ENCODE measurements around the gene DZIP1L.
"Not testable (repeated sequence)": the region's sequence is repeated elsewhere in the genome, so short reads cannot be mapped to it uniquely, and the experiment has no call there.

DZIP1L gene

DNA sequence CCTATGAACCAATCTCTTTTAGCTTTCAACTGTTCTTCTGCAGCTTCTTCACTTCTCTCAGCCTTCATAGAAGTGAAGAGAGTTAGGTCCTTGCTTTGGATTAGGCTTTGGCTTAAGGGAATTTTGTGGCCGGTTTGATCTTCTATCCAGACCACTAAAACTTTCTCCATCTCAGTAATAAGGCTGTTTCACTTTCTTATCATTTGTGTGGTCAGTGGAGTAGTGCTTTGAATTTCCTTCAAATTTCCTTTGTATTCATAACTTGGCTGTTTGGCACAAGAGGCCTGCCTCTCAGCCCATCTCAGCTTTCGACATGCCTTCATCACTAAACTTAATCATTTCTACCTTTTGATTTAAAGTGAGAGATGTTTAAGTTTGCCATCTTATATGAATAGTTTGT is 21.7 kb downstream of the DZIP1L start:
- Histone ChIP-seq H3K27me3 (ENCODE audit: insufficient read depth, low read depth, severe bottlenecking) (no peaks in the 10 kb centered on the region), H3K4me3 (ENCODE audit: low read depth, low read length) (no peak overlapping the region), H3K27ac (no peak overlapping the region), H3K36me3 (peaks cover 82% of the 10 kb centered on the region), H3K9me3 (ENCODE audit: severe bottlenecking) (no peaks in the 10 kb centered on the region)
- TF ChIP-seq, protein P1, sequence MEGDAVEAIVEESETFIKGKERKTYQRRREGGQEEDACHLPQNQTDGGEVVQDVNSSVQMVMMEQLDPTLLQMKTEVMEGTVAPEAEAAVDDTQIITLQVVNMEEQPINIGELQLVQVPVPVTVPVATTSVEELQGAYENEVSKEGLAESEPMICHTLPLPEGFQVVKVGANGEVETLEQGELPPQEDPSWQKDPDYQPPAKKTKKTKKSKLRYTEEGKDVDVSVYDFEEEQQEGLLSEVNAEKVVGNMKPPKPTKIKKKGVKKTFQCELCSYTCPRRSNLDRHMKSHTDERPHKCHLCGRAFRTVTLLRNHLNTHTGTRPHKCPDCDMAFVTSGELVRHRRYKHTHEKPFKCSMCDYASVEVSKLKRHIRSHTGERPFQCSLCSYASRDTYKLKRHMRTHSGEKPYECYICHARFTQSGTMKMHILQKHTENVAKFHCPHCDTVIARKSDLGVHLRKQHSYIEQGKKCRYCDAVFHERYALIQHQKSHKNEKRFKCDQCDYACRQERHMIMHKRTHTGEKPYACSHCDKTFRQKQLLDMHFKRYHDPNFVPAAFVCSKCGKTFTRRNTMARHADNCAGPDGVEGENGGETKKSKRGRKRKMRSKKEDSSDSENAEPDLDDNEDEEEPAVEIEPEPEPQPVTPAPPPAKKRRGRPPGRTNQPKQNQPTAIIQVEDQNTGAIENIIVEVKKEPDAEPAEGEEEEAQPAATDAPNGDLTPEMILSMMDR (IDR thresholded peaks at IDR 0.05; ENCODE audit: low read depth, low read length), result no peak
- no peak for DNase-seq

DNA sequence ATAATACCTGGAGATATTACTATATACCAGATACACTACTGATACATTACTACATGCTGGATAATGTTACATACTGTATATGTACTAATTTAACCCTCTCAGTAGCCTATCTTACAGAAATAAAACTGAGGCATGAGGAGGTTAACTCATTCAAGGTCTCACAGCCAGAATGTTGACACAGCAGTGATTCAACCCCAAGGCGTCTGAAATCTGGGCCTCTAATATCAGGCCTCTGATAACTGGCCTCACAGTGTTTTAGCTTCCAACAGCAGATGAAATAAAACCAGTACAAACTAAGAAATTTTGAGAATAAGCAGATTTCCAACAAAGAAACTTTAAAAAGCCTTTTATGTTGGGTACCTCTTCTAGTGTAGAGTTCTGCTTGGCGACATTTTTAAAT is 23.4 kb downstream of the DZIP1L start:
- H3K4me3 ChIP-seq (ENCODE audit: low read depth, low read length), result no peak overlapping the region
- H3K27me3 ChIP-seq (ENCODE audit: insufficient read depth, low read depth, severe bottlenecking), result no peaks in the 10 kb centered on the region
- H3K27ac ChIP-seq, result no peak overlapping the region
- DNase-seq, result no peak
- TF ChIP-seq, protein P1 (IDR thresholded peaks at IDR 0.05; ENCODE audit: low read depth, low read length), result no peak
- no peaks in the 10 kb centered on the region for H3K9me3 ChIP-seq (ENCODE audit: severe bottlenecking)
- peaks cover 82% of the 10 kb centered on the region for H3K36me3 ChIP-seq

DNA sequence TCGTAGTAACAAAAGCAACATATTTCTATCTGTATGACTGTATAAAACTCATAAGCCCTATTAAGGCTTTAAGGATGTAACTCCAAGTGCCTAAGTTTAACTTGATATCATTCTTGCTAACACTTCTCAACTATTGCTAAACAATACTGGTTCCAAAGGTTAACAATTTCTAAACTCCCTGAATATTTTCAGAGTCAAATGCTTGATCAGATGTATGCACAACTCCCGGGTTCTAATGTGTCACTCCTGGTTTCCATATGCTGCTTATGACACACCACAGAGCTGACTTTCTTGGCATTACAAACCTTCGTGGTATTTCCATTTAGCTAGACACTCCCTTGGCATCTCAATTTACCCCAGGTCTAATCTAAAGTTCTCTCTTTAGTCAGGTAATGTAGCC is 26.3 kb downstream of the DZIP1L start:
- H3K27me3 ChIP-seq (ENCODE audit: insufficient read depth, low read depth, severe bottlenecking), result no peaks in the 10 kb centered on the region
- DNase-seq, result no peak
- H3K9me3 ChIP-seq (ENCODE audit: severe bottlenecking), result no peaks in the 10 kb centered on the region
- TF ChIP-seq, protein P1 (IDR thresholded peaks at IDR 0.05; ENCODE audit: low read depth, low read length), result no peak
- peaks cover 80% of the 10 kb centered on the region for H3K36me3 ChIP-seq
- no peak overlapping the region for H3K27ac ChIP-seq
- H3K4me3 ChIP-seq (ENCODE audit: low read depth, low read length), result no peak overlapping the region

DNA sequence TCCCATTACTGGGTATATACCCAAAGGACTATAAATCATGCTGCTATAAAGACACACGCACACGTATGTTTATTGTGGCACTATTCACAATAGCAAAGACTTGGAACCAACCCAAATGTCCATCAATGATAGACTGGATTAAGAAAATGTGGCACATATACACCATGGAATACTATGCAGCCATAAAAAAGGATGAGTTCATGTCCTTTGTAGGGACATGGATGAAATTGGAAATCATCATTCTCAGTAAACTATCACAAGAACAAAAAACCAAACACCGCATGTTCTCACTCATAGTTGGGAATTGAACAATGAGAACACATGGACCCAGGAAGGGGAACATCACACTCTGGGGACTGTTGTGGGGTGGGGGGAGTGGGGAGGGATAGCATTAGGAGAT is 29.7 kb downstream of the DZIP1L start:
- H3K4me3 ChIP-seq (ENCODE audit: low read depth, low read length); H3K9me3 ChIP-seq (ENCODE audit: severe bottlenecking); DNase-seq; H3K27ac ChIP-seq; H3K27me3 ChIP-seq (ENCODE audit: insufficient read depth, low read depth, severe bottlenecking): not testable (repeated sequence)
- peaks cover 79% of the 10 kb centered on the region for H3K36me3 ChIP-seq

DNA sequence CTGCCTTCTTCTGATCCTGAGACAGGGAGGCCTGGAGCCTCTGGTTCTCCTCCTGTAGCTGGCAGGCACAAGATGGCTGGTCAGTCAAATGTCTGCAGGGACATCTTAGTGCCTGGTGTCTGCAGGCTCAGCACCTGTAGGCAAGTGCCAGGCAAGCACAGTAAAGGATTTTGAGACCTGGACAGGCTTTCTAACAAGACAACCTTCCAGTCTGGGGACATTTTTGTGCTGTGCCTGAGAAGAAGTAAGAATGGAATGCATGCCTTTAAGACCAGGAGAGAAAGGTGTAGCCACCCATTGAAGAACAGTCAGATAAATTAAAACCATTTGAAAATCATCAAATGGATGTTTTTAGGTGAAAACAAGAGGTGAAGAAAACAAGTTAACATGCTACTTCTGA is 31.2 kb downstream of the DZIP1L start:
- TF ChIP-seq, protein P1 (IDR thresholded peaks at IDR 0.05; ENCODE audit: low read depth, low read length), result no peak
- Histone ChIP-seq H3K27me3 (ENCODE audit: insufficient read depth, low read depth, severe bottlenecking) (no peaks in the 10 kb centered on the region), H3K9me3 (ENCODE audit: severe bottlenecking) (no peaks in the 10 kb centered on the region), H3K27ac (no peak overlapping the region), H3K4me3 (ENCODE audit: low read depth, low read length) (no peak overlapping the region), H3K36me3 (peaks cover 85% of the 10 kb centered on the region)
- DNase-seq, result no peak

- TF ChIP-seq, protein P1 (IDR thresholded peaks at IDR 0.05; ENCODE audit: low read depth, low read length), result no peak
- Histone ChIP-seq H3K27me3 (ENCODE audit: insufficient read depth, low read depth, severe bottlenecking) (no peaks in the 10 kb centered on the region), H3K9me3 (ENCODE audit: severe bottlenecking) (no peaks in the 10 kb centered on the region), H3K4me3 (ENCODE audit: low read depth, low read length) (no peak overlapping the region), H3K36me3 (peaks cover 85% of the 10 kb centered on the region), H3K27ac (no peak overlapping the region)
- no peak for DNase-seq
These were observed 32.4 kb downstream of the DZIP1L start for GRCh38 chr3:138082992-138083386.
